Measurements from ENCODE around the gene LRRC4. TPM values are rescaled to one million over a fixed set of nuclear protein-coding genes. Genes with fewer than 3 reads are reported as not detected.

Gene LRRC4
- not detected for total RNA-seq

GRCh38 chr7:128030654-128031611, at the start of gene LRRC4:
LRRC4 (minus strand) TSS chr7:128031437; CDS start chr7:128030640, 797 bp downstream.
- DNase-seq, result peak; percentile 34
- peak within 1 kb of the TSS; percentile 72 for H3K4me3 Mint-ChIP-seq
- peaks cover 9% of the 10 kb centered on the region for H3K4me1 Mint-ChIP-seq
- peak within 1 kb of the TSS; percentile 9 for H3K27ac Mint-ChIP-seq
- H3K9me3 Mint-ChIP-seq, result no peaks in the 10 kb centered on the region
- H3K27me3 Mint-ChIP-seq, result peaks cover 23% of the 10 kb centered on the region
- CTCF ChIA-PET, result interaction anchor here (0.5 to 1.2 kb wide), 6 partner anchors 9 to 309 kb away, joined by 3 to 4 read pairs (median 3); no protein-coding TSS in a partner anchor
- H3K36me3 Mint-ChIP-seq (ENCODE audit: low read depth), result peaks cover 15% of the 10 kb centered on the region
- POLR2A ChIA-PET, result no interaction called here

DNA sequence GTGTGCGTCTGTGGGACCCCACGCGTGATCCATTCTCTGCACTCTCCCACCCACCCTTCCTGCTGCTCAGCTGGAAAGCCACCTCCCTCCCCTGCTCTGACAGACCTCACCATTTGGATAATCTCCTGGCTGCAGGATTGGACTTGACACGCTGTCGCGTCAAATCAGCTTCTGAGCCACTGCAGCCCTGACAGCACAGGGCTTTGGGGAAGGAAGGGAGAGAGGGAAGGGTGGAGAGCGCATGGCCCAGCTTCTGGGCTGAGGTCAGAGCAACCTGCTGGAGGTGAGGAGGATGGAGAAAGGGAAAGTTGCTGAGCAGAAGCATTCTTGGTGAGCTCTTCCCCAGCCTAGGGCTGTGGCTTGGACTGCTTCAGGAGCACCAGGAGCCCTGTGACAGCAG, 48.9 kb upstream of the LRRC4 start:
- no peaks in the 10 kb centered on the region for H3K4me1 Mint-ChIP-seq
- H3K36me3 Mint-ChIP-seq (ENCODE audit: low read depth), result no peaks in the 10 kb centered on the region
- H3K27ac Mint-ChIP-seq, result no peak overlapping the region
- no peak for DNase-seq
- ChIA-PET POLR2A (no interaction called here), CTCF (no interaction called here)
- no peaks in the 10 kb centered on the region for H3K27me3 Mint-ChIP-seq
- no peak overlapping the region for H3K4me3 Mint-ChIP-seq
- H3K9me3 Mint-ChIP-seq, result no peaks in the 10 kb centered on the region

- no peaks in the 10 kb centered on the region for H3K27me3 Mint-ChIP-seq
- H3K4me1 Mint-ChIP-seq, result no peaks in the 10 kb centered on the region
- ChIA-PET POLR2A (no interaction called here), CTCF (interaction anchor here (1.3 kb wide), 1 partner anchor 14 kb away, joined by 3 read pairs; no protein-coding TSS in a partner anchor)
- DNase-seq, result no peak
- no peaks in the 10 kb centered on the region for H3K36me3 Mint-ChIP-seq (ENCODE audit: low read depth)
- H3K4me3 Mint-ChIP-seq, result no peak overlapping the region
- no peaks in the 10 kb centered on the region for H3K9me3 Mint-ChIP-seq
- peak overlapping the region; percentile 50 for H3K27ac Mint-ChIP-seq
These were observed 47.1 kb upstream of the LRRC4 start for GRCh38 chr7:128078309-128078708.

- ChIA-PET CTCF (interaction anchor here (1.3 kb wide), 1 partner anchor 16 kb away, joined by 3 read pairs; no protein-coding TSS in a partner anchor), POLR2A (no interaction called here)
- no peaks in the 10 kb centered on the region for H3K4me1 Mint-ChIP-seq
- H3K9me3 Mint-ChIP-seq, result no peaks in the 10 kb centered on the region
- H3K27ac Mint-ChIP-seq, result peak overlapping the region; percentile 1
- DNase-seq, result no peak
- H3K4me3 Mint-ChIP-seq, result no peak overlapping the region
- H3K27me3 Mint-ChIP-seq, result no peaks in the 10 kb centered on the region
- no peaks in the 10 kb centered on the region for H3K36me3 Mint-ChIP-seq (ENCODE audit: low read depth)
These were observed 45.6 kb upstream of the LRRC4 start for GRCh38 chr7:128076796-128077271.

GRCh38 chr7:128076196-128076795, 45.1 kb upstream of the LRRC4 start:
- Mint-ChIP-seq H3K36me3 (ENCODE audit: low read depth) (peaks cover 2% of the 10 kb centered on the region), H3K27ac (peak overlapping the region; percentile 1), H3K4me1 (peaks cover 4% of the 10 kb centered on the region), H3K4me3 (no peak overlapping the region), H3K9me3 (no peaks in the 10 kb centered on the region), H3K27me3 (no peaks in the 10 kb centered on the region)
- CTCF ChIA-PET, result no interaction called here
- DNase-seq, result no peak
- POLR2A ChIA-PET, result no interaction called here

DNA sequence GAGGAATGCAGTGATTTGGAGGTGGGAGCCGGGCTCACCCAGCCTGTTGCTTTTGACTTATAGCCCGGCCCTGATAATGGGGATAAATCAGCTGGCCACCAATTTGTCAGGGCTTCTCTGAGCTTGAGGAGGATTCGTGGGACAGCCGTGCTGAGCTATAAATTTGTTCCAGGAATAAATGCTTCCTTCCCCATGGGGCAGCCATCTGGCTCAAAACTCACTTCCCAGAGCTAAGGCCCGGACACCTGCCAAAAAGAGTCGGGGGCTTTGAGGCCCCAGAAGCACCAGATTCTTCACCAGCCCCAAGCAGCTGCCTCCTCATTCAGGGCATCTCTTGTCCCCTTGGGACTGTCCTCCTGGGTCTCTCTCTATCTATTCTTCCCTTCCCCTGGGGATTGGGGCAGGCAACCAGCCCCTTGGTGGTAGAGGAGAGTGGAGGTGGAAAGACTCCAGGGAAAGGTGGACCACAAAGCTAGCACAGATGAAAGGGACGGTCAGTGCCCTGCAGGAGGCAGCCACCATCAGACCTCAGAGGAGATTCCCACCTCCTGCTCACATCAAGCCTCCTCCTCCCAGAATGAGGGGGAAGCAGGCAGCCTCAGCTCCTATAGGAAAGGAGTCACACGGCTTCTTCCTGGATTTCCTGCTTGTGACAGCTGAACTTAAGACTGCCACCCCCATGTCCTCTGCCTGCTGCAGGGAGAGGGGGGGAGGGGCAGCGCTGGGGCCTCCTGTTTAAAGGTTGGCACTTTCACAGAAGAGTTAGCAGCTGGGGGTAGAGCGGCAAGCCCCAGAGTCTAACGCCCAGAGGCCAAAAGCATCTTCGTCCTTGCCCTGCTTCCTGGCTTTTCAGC, 44.2 kb upstream of the LRRC4 start:
- CTCF ChIA-PET, result no interaction called here
- Mint-ChIP-seq H3K4me3 (no peak overlapping the region), H3K27ac (no peak overlapping the region)

DNA sequence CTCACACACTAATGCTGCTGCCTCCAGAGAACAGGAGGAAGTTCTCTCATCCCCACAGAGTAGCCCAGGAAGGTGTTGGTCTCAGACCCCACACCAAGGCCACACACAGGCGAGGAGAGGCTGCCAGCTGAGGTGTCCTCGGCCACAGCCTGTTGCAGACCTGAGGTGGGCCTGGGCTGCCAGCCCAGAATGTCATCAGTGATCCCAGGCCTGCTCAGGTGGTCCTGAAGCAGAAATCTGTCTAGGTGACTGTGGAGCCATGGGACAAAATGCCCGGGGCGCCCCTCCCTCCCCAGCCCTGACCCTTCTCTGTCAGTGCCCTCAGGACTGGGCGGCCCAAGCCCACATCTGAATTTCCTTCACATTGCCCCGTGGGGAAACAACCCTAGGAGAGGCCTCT, 43.5 kb upstream of the LRRC4 start:
- Mint-ChIP-seq H3K27ac (no peak overlapping the region), H3K36me3 (ENCODE audit: low read depth) (peaks cover 3% of the 10 kb centered on the region), H3K27me3 (no peaks in the 10 kb centered on the region), H3K4me1 (peaks cover 15% of the 10 kb centered on the region), H3K4me3 (no peak overlapping the region), H3K9me3 (no peaks in the 10 kb centered on the region)
- POLR2A ChIA-PET, result no interaction called here
- no peak for DNase-seq
- CTCF ChIA-PET, result no interaction called here

More for the DNA sequence above, 44.2 kb upstream of the LRRC4 start:
- H3K9me3 Mint-ChIP-seq, result no peaks in the 10 kb centered on the region
- peaks cover 3% of the 10 kb centered on the region for H3K36me3 Mint-ChIP-seq (ENCODE audit: low read depth)
- H3K4me1 Mint-ChIP-seq, result peaks cover 11% of the 10 kb centered on the region
- POLR2A ChIA-PET, result no interaction called here
- DNase-seq, result no peak
- no peaks in the 10 kb centered on the region for H3K27me3 Mint-ChIP-seq

DNA sequence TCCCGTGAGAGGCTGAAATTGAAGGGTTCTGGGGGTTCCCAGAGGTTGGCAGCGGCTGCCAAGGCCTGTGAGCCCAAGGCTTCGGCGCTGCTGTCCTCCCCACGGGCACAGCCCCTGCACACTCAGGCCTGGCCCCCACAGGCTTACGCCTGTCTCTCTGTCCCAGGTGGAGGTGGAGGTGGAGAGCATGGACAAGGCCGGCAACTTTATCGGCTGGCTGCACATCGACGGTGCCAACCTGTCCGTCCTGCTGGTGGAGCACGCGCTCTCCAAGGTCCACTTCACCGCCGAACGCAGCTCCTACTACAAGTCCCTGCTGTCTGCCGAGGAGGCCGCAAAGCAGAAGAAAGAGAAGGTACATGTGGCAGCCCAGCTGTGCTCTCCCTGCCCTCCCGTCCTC, 43.1 kb upstream of the LRRC4 start:
- no peak for DNase-seq
- CTCF ChIA-PET, result no interaction called here
- H3K4me3 Mint-ChIP-seq, result no peak overlapping the region
- no peaks in the 10 kb centered on the region for H3K27me3 Mint-ChIP-seq
- POLR2A ChIA-PET, result no interaction called here
- peaks cover 15% of the 10 kb centered on the region for H3K4me1 Mint-ChIP-seq
- no peaks in the 10 kb centered on the region for H3K9me3 Mint-ChIP-seq
- H3K27ac Mint-ChIP-seq, result no peak overlapping the region
- H3K36me3 Mint-ChIP-seq (ENCODE audit: low read depth), result peaks cover 3% of the 10 kb centered on the region

GRCh38 chr7:128073671-128074310, 42.6 kb upstream of the LRRC4 start:
- no peak overlapping the region for H3K4me3 Mint-ChIP-seq
- peaks cover 3% of the 10 kb centered on the region for H3K36me3 Mint-ChIP-seq (ENCODE audit: low read depth)
- H3K27ac Mint-ChIP-seq, result no peak overlapping the region
- H3K4me1 Mint-ChIP-seq, result peaks cover 15% of the 10 kb centered on the region
- ChIA-PET POLR2A (no interaction called here), CTCF (interaction anchor here (1.9 kb wide), 1 partner anchor 14 kb away, joined by 5 read pairs; no protein-coding TSS in a partner anchor)
- no peaks in the 10 kb centered on the region for H3K9me3 Mint-ChIP-seq
- no peaks in the 10 kb centered on the region for H3K27me3 Mint-ChIP-seq
- DNase-seq, result no peak

DNA sequence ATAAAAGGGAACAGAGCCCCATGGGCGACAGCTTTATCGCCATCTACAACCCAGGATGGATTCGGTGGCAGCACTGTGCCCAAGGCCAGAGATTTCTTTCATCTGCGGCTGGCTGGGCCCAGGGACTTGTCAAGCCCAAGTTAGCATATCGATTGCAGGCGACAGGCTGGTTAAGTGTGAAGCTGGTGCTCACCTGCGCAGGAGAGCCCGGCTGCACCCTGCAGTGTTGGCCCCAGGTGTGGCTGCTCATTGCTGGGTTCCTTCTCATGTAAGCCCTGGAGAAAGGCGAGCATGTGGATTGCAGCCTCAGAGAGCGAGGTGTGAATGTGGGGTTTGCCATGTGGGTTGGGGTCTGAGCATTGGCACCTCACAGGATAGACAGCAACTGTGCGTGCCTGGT, 40.6 kb upstream of the LRRC4 start:
- Mint-ChIP-seq H3K27ac (no peak overlapping the region), H3K4me1 (peaks cover 25% of the 10 kb centered on the region), H3K27me3 (no peaks in the 10 kb centered on the region), H3K9me3 (no peaks in the 10 kb centered on the region), H3K4me3 (no peak overlapping the region), H3K36me3 (ENCODE audit: low read depth) (peaks cover 3% of the 10 kb centered on the region)
- ChIA-PET POLR2A (no interaction called here), CTCF (interaction anchor here (0.5 to 1.6 kb wide), 2 partner anchors 9 to 1020 kb away, joined by 3 to 4 read pairs; no protein-coding TSS in a partner anchor)
- DNase-seq, result no peak

DNA sequence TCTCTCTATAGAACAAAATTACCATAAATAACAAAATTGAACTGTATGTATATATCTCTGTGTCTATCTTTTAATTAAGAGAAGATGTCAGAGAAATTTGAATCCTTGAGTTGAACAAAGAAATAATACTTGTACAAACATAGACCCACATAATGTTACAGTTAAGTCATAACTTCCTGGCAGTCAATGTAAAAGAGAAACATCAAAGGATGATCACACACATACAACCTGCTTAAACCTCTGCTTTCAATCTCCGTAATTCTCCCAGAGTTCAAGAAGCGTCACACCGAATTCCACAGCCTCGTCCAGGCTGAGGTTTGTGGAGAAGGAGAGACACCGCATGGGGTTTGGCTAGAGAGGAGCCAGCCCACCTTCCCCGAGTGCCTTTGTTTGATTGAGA, 40.1 kb upstream of the LRRC4 start:
- ChIA-PET CTCF (no interaction called here), POLR2A (no interaction called here)
- Mint-ChIP-seq H3K27me3 (no peaks in the 10 kb centered on the region), H3K27ac (no peak overlapping the region), H3K9me3 (no peaks in the 10 kb centered on the region), H3K4me1 (peaks cover 25% of the 10 kb centered on the region), H3K4me3 (no peak overlapping the region), H3K36me3 (ENCODE audit: low read depth) (peaks cover 3% of the 10 kb centered on the region)
- no peak for DNase-seq
